Stimulated activated naive B cell treated with anti-CD40 and anti-IgM and Interleukin-4, amounts not matched to agents 10 μg/mL and 1 μg/mL and 100 μg/mL, for 72 hours (primary cell): ENCODE measurements around the gene SPATA18.
A peak's percentile ranks its signal among the peaks of the same experiment; 100 is the strongest.

Experiments used
- ATAC-seq, 2 donors: fragments of 150-1000 bp; cut with Tn5 transposase; replicated peaks; 2 replicates each; pipeline ENCODE4 v1.10.0; 2021; ENCODE audit warnings: moderate library complexity in 1 of 2
- DNase-seq: peaks from one replicate; pipeline ENCODE4 v3.0.0; 2021
- H3K27ac Mint-ChIP-seq: one replicate; pipeline ENCODE4 v1.8.0; 2022; ENCODE audit warnings: mild to moderate bottlenecking, mixed read lengths
- H3K27me3 Mint-ChIP-seq, 2 donors: one replicate each; pipeline ENCODE4 v1.8.0; 2022; ENCODE audit warnings: mixed read lengths in 2 of 2
- H3K36me3 Mint-ChIP-seq, 2 donors: one replicate each; pipeline ENCODE4 v1.8.0; 2022; ENCODE audit warnings: mixed read lengths in 2 of 2, mild to moderate bottlenecking in 1 of 2
- H3K4me1 Mint-ChIP-seq, 2 donors: one replicate each; pipeline ENCODE4 v1.8.0; 2022; ENCODE audit warnings: mixed read lengths in 2 of 2, mild to moderate bottlenecking in 1 of 2
- H3K4me3 Mint-ChIP-seq, 2 donors: one replicate each; pipeline ENCODE4 v1.8.0; 2022; ENCODE audit warnings: mild to moderate bottlenecking in 2 of 2, mixed read lengths in 2 of 2, moderate library complexity in 1 of 2
- H3K9me3 Mint-ChIP-seq, 2 donors: one replicate each; pipeline ENCODE4 v1.8.0; 2022; ENCODE audit warnings: mixed read lengths in 2 of 2, mild to moderate bottlenecking in 1 of 2

The SPATA18 gene

GRCh38 chr4:52035190-52035589 lies 15.9 kb upstream of the SPATA18 start:
- Mint-ChIP-seq H3K4me1 (peaks cover 18 to 23% of the 10 kb centered on the region in 2 donors), H3K27me3 (peaks cover 6 to 20% of the 10 kb centered on the region in 2 donors), H3K36me3 (peaks cover 3 to 6% of the 10 kb centered on the region in 2 donors), H3K27ac (no peak overlapping the region), H3K4me3 (no peak overlapping the region), H3K9me3 (no peaks in the 10 kb centered on the region)
- DNase-seq (no peak), ATAC-seq (no peak)

- DNase-seq (no peak), ATAC-seq (no peak)
- Mint-ChIP-seq H3K27ac (no peak overlapping the region), H3K4me1 (peaks cover 15 to 18% of the 10 kb centered on the region in 2 donors), H3K36me3 (peaks cover 0 to 3% of the 10 kb centered on the region in 2 donors), H3K27me3 (peaks cover 15 to 30% of the 10 kb centered on the region in 2 donors), H3K9me3 (no peaks in the 10 kb centered on the region), H3K4me3 (peak overlapping the region; percentile 82 to 84)
These were observed 14.1 kb upstream of the SPATA18 start for GRCh38 chr4:52036886-52037530.

- H3K9me3 Mint-ChIP-seq, result no peaks in the 10 kb centered on the region
- ATAC-seq, result peak; percentile 66 to 67
- H3K4me1 Mint-ChIP-seq, result peaks cover 13 to 18% of the 10 kb centered on the region in 2 donors
- DNase-seq, result no peak
- H3K27ac Mint-ChIP-seq, result peak overlapping the region; percentile 73
- peaks cover 19 to 36% of the 10 kb centered on the region in 2 donors for H3K27me3 Mint-ChIP-seq
- H3K4me3 Mint-ChIP-seq, result peak overlapping the region; percentile 82 to 84
- H3K36me3 Mint-ChIP-seq, result peaks cover 0 to 3% of the 10 kb centered on the region in 2 donors
These were observed 13.4 kb upstream of the SPATA18 start for GRCh38 chr4:52037689-52038102.

GRCh38 chr4:52038103-52038912 lies 12.8 kb upstream of the SPATA18 start, which contains the start of gene SGCB:
Gene SGCB (minus strand): TSS chr4:52038299. CDS start chr4:52038259, 40 bp downstream.
- peak within 1 kb of the TSS; percentile 83 to 84 for H3K4me3 Mint-ChIP-seq
- peaks cover 0 to 3% of the 10 kb centered on the region in 2 donors for H3K36me3 Mint-ChIP-seq
- H3K9me3 Mint-ChIP-seq, result no peaks in the 10 kb centered on the region
- H3K27me3 Mint-ChIP-seq, result peaks cover 22 to 40% of the 10 kb centered on the region in 2 donors
- ATAC-seq, result peak; percentile 92 to 93
- H3K27ac Mint-ChIP-seq, result peak within 1 kb of the TSS; percentile 73
- H3K4me1 Mint-ChIP-seq, result peaks cover 13 to 18% of the 10 kb centered on the region in 2 donors
- peak; percentile 52 for DNase-seq

- Mint-ChIP-seq H3K4me3 (no peak overlapping the region), H3K27ac (no peak overlapping the region), H3K36me3 (no peaks in the 10 kb centered on the region), H3K27me3 (peaks cover 40 to 47% of the 10 kb centered on the region in 2 donors), H3K9me3 (no peaks in the 10 kb centered on the region), H3K4me1 (no peaks in the 10 kb centered on the region)
- DNase-seq (no peak), ATAC-seq (no peak)
These were observed 6.1 kb upstream of the SPATA18 start for GRCh38 chr4:52045028-52045427.

- H3K27ac Mint-ChIP-seq, result no peak overlapping the region
- peaks cover 46 to 49% of the 10 kb centered on the region in 2 donors for H3K27me3 Mint-ChIP-seq
These were observed 1.8 kb upstream of the SPATA18 start for GRCh38 chr4:52049266-52049665.

GRCh38 chr4:52051615-52052474 lies 741 bp downstream of the SPATA18 start:
- peaks cover 52 to 59% of the 10 kb centered on the region in 2 donors for H3K27me3 Mint-ChIP-seq
- DNase-seq, result no peak
- peak overlapping the region; percentile 75 to 77 for H3K4me3 Mint-ChIP-seq
- peaks cover 13% of the 10 kb centered on the region in 2 donors for H3K4me1 Mint-ChIP-seq
- no peak overlapping the region for H3K27ac Mint-ChIP-seq
- H3K36me3 Mint-ChIP-seq, result no peaks in the 10 kb centered on the region
- ATAC-seq, result peak; percentile 64 to 66
- no peaks in the 10 kb centered on the region for H3K9me3 Mint-ChIP-seq

More at GRCh38 chr4:52049266-52049665, 1.8 kb upstream of the SPATA18 start:
- no peaks in the 10 kb centered on the region for H3K36me3 Mint-ChIP-seq
- H3K9me3 Mint-ChIP-seq, result no peaks in the 10 kb centered on the region
- DNase-seq, result no peak
- H3K4me3 Mint-ChIP-seq, result no peak overlapping the region
- H3K4me1 Mint-ChIP-seq, result peaks cover 13% of the 10 kb centered on the region in 2 donors
- no peak for ATAC-seq

- no peak for DNase-seq
- H3K27ac Mint-ChIP-seq, result no peak overlapping the region
These were observed 1.3 kb downstream of the SPATA18 start for GRCh38 chr4:52052475-52052780.

GRCh38 chr4:52054254-52054653 lies 3.1 kb downstream of the SPATA18 start:
- no peak for ATAC-seq
- H3K27ac Mint-ChIP-seq, result no peak overlapping the region
- no peak overlapping the region for H3K4me3 Mint-ChIP-seq
- DNase-seq, result no peak
- H3K4me1 Mint-ChIP-seq, result peaks cover 13% of the 10 kb centered on the region in 2 donors
- no peaks in the 10 kb centered on the region for H3K9me3 Mint-ChIP-seq
- H3K27me3 Mint-ChIP-seq, result peaks cover 42 to 47% of the 10 kb centered on the region in 2 donors
- no peaks in the 10 kb centered on the region for H3K36me3 Mint-ChIP-seq

More at GRCh38 chr4:52052475-52052780, 1.3 kb downstream of the SPATA18 start:
- no peaks in the 10 kb centered on the region for H3K36me3 Mint-ChIP-seq
- ATAC-seq, result peak; percentile 19 to 47
- H3K4me3 Mint-ChIP-seq, result peak overlapping the region; percentile 75 to 77
- no peaks in the 10 kb centered on the region for H3K9me3 Mint-ChIP-seq
- peaks cover 50 to 55% of the 10 kb centered on the region in 2 donors for H3K27me3 Mint-ChIP-seq
- H3K4me1 Mint-ChIP-seq, result peaks cover 13% of the 10 kb centered on the region in 2 donors

- Mint-ChIP-seq H3K4me3 (no peak overlapping the region), H3K4me1 (peaks cover 6 to 8% of the 10 kb centered on the region in 2 donors), H3K36me3 (no peaks in the 10 kb centered on the region), H3K9me3 (no peaks in the 10 kb centered on the region), H3K27ac (no peak overlapping the region), H3K27me3 (peaks cover 31 to 34% of the 10 kb centered on the region in 2 donors)
- no peak for DNase-seq
- no peak for ATAC-seq
These were observed 6.1 kb downstream of the SPATA18 start for GRCh38 chr4:52057196-52057595.

GRCh38 chr4:52058275-52058674 lies 7.2 kb downstream of the SPATA18 start:
- DNase-seq, result no peak
- H3K36me3 Mint-ChIP-seq, result no peaks in the 10 kb centered on the region
- peaks cover 22 to 25% of the 10 kb centered on the region in 2 donors for H3K27me3 Mint-ChIP-seq
- H3K9me3 Mint-ChIP-seq, result no peaks in the 10 kb centered on the region
- H3K27ac Mint-ChIP-seq, result no peak overlapping the region
- H3K4me1 Mint-ChIP-seq, result peaks cover 0 to 2% of the 10 kb centered on the region in 2 donors
- ATAC-seq, result no peak
- no peak overlapping the region for H3K4me3 Mint-ChIP-seq

- DNase-seq, result no peak
- Mint-ChIP-seq H3K9me3 (no peaks in the 10 kb centered on the region), H3K4me1 (no peaks in the 10 kb centered on the region), H3K4me3 (no peak overlapping the region), H3K36me3 (no peaks in the 10 kb centered on the region), H3K27me3 (peaks cover 14 to 15% of the 10 kb centered on the region in 2 donors), H3K27ac (no peak overlapping the region)
- ATAC-seq, result no peak
These were observed 8.3 kb downstream of the SPATA18 start for GRCh38 chr4:52059372-52059771.

GRCh38 chr4:52069571-52069970 lies 18.5 kb downstream of the SPATA18 start:
- ATAC-seq, result no peak
- Mint-ChIP-seq H3K36me3 (no peaks in the 10 kb centered on the region), H3K9me3 (peaks cover 0 to 5% of the 10 kb centered on the region in 2 donors)

More at GRCh38 chr4:52069571-52069970, 18.5 kb downstream of the SPATA18 start:
- peaks cover 19 to 31% of the 10 kb centered on the region in 2 donors for H3K27me3 Mint-ChIP-seq
- no peaks in the 10 kb centered on the region for H3K4me1 Mint-ChIP-seq
- no peak overlapping the region for H3K4me3 Mint-ChIP-seq
- H3K27ac Mint-ChIP-seq, result no peak overlapping the region
- DNase-seq, result no peak
